ENCODE results near the gene PRKRA. TPM values are rescaled to one million over a fixed set of nuclear protein-coding genes. Genes with fewer than 3 reads are reported as not detected.

PRKRA gene
- total and polyA plus RNA-seq, 9 of the 15 experiments (the other 6 are each of a cell fraction or from before 2014, with no cell fraction given) = 14.1 to 78.1 (median 52.3) TPM

DNA sequence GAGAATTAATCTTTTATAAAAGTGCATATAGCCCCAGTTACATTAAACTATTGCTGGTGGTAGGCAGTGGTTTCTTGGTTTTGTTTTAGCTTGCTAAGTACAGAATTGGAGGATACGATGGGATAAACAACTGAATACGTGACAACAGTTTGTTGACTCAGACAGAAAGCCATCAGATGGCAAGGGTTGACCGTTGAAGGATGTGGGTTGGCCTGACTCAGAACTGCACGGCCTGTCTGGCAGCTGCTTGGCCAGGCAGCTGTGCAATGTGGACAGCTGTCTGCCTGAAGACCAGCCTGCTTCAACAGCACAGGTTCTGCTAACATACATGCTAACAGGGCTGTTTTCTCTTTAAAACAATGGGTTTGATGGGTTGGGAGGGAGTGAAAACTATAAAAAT lies 46.6 kb downstream of the PRKRA start (continued):
- TF ChIP-seq, protein P1, sequence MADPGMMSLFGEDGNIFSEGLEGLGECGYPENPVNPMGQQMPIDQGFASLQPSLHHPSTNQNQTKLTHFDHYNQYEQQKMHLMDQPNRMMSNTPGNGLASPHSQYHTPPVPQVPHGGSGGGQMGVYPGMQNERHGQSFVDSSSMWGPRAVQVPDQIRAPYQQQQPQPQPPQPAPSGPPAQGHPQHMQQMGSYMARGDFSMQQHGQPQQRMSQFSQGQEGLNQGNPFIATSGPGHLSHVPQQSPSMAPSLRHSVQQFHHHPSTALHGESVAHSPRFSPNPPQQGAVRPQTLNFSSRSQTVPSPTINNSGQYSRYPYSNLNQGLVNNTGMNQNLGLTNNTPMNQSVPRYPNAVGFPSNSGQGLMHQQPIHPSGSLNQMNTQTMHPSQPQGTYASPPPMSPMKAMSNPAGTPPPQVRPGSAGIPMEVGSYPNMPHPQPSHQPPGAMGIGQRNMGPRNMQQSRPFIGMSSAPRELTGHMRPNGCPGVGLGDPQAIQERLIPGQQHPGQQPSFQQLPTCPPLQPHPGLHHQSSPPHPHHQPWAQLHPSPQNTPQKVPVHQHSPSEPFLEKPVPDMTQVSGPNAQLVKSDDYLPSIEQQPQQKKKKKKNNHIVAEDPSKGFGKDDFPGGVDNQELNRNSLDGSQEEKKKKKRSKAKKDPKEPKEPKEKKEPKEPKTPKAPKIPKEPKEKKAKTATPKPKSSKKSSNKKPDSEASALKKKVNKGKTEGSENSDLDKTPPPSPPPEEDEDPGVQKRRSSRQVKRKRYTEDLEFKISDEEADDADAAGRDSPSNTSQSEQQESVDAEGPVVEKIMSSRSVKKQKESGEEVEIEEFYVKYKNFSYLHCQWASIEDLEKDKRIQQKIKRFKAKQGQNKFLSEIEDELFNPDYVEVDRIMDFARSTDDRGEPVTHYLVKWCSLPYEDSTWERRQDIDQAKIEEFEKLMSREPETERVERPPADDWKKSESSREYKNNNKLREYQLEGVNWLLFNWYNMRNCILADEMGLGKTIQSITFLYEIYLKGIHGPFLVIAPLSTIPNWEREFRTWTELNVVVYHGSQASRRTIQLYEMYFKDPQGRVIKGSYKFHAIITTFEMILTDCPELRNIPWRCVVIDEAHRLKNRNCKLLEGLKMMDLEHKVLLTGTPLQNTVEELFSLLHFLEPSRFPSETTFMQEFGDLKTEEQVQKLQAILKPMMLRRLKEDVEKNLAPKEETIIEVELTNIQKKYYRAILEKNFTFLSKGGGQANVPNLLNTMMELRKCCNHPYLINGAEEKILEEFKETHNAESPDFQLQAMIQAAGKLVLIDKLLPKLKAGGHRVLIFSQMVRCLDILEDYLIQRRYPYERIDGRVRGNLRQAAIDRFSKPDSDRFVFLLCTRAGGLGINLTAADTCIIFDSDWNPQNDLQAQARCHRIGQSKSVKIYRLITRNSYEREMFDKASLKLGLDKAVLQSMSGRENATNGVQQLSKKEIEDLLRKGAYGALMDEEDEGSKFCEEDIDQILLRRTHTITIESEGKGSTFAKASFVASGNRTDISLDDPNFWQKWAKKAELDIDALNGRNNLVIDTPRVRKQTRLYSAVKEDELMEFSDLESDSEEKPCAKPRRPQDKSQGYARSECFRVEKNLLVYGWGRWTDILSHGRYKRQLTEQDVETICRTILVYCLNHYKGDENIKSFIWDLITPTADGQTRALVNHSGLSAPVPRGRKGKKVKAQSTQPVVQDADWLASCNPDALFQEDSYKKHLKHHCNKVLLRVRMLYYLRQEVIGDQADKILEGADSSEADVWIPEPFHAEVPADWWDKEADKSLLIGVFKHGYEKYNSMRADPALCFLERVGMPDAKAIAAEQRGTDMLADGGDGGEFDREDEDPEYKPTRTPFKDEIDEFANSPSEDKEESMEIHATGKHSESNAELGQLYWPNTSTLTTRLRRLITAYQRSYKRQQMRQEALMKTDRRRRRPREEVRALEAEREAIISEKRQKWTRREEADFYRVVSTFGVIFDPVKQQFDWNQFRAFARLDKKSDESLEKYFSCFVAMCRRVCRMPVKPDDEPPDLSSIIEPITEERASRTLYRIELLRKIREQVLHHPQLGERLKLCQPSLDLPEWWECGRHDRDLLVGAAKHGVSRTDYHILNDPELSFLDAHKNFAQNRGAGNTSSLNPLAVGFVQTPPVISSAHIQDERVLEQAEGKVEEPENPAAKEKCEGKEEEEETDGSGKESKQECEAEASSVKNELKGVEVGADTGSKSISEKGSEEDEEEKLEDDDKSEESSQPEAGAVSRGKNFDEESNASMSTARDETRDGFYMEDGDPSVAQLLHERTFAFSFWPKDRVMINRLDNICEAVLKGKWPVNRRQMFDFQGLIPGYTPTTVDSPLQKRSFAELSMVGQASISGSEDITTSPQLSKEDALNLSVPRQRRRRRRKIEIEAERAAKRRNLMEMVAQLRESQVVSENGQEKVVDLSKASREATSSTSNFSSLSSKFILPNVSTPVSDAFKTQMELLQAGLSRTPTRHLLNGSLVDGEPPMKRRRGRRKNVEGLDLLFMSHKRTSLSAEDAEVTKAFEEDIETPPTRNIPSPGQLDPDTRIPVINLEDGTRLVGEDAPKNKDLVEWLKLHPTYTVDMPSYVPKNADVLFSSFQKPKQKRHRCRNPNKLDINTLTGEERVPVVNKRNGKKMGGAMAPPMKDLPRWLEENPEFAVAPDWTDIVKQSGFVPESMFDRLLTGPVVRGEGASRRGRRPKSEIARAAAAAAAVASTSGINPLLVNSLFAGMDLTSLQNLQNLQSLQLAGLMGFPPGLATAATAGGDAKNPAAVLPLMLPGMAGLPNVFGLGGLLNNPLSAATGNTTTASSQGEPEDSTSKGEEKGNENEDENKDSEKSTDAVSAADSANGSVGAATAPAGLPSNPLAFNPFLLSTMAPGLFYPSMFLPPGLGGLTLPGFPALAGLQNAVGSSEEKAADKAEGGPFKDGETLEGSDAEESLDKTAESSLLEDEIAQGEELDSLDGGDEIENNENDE (IDR thresholded peaks at IDR 0.05; ENCODE audit: low read depth, low read length) = no peak
- TF ChIP-seq, protein P2, sequence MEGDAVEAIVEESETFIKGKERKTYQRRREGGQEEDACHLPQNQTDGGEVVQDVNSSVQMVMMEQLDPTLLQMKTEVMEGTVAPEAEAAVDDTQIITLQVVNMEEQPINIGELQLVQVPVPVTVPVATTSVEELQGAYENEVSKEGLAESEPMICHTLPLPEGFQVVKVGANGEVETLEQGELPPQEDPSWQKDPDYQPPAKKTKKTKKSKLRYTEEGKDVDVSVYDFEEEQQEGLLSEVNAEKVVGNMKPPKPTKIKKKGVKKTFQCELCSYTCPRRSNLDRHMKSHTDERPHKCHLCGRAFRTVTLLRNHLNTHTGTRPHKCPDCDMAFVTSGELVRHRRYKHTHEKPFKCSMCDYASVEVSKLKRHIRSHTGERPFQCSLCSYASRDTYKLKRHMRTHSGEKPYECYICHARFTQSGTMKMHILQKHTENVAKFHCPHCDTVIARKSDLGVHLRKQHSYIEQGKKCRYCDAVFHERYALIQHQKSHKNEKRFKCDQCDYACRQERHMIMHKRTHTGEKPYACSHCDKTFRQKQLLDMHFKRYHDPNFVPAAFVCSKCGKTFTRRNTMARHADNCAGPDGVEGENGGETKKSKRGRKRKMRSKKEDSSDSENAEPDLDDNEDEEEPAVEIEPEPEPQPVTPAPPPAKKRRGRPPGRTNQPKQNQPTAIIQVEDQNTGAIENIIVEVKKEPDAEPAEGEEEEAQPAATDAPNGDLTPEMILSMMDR (IDR thresholded peaks at IDR 0.05 in 2 of 3, conservative IDR thresholded peaks at IDR 0.05 in 1 of 3; ENCODE audit: insufficient read depth in 2 of 3, low read depth in 1 of 3, low read length in 3 of 3) = no peak
- TF ChIP-seq SREBF2 (CRISPR knock-in tag; IDR thresholded peaks at IDR 0.05) (no peak), SNRNP70 (optimal IDR thresholded peaks at IDR 0.05; ENCODE audit: low read depth, low read length) (no peak), ZFP1 (CRISPR knock-in tag; IDR thresholded peaks at IDR 0.05) (no peak), ATF7 (IDR thresholded peaks at IDR 0.05) (no peak), DMBX1 (CRISPR knock-in tag; IDR thresholded peaks at IDR 0.05; ENCODE audit: borderline replicate concordance) (0 out of 2 replicates have a peak, but pooled peaks have one; percentile 28), SMC3 (conservative IDR thresholded peaks at IDR 0.05; ENCODE audit: insufficient read depth, low read depth, low read length) (no peak), ZNF274 (IDR thresholded peaks at IDR 0.05; ENCODE audit: borderline replicate concordance, low read depth, low read length) (no peak)
- TF ChIP-seq, protein P3, sequence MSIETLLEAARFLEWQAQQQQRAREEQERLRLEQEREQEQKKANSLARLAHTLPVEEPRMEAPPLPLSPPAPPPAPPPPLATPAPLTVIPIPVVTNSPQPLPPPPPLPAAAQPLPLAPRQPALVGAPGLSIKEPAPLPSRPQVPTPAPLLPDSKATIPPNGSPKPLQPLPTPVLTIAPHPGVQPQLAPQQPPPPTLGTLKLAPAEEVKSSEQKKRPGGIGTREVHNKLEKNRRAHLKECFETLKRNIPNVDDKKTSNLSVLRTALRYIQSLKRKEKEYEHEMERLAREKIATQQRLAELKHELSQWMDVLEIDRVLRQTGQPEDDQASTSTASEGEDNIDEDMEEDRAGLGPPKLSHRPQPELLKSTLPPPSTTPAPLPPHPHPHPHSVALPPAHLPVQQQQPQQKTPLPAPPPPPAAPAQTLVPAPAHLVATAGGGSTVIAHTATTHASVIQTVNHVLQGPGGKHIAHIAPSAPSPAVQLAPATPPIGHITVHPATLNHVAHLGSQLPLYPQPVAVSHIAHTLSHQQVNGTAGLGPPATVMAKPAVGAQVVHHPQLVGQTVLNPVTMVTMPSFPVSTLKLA (conservative IDR thresholded peaks at IDR 0.05) = 0 out of 4 replicates have a peak, but pooled peaks of 1 of the 2 experiments have one; percentile 22
- TF ChIP-seq, protein P4, sequence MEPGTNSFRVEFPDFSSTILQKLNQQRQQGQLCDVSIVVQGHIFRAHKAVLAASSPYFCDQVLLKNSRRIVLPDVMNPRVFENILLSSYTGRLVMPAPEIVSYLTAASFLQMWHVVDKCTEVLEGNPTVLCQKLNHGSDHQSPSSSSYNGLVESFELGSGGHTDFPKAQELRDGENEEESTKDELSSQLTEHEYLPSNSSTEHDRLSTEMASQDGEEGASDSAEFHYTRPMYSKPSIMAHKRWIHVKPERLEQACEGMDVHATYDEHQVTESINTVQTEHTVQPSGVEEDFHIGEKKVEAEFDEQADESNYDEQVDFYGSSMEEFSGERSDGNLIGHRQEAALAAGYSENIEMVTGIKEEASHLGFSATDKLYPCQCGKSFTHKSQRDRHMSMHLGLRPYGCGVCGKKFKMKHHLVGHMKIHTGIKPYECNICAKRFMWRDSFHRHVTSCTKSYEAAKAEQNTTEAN (CRISPR knock-in tag; IDR thresholded peaks at IDR 0.05) = no peak

All from K562 (cell line).